GM12878 (cell line): ENCODE data around the gene CNOT11.
"Not testable (repeated sequence)": the region's sequence is repeated elsewhere in the genome, so short reads cannot be mapped to it uniquely, and the experiment has no call there.

Experiments
- BACH1 ChIP-seq: fragments of 450-650 bp; IDR thresholded peaks from 2 replicates; pipeline ENCODE4 v1.6.1; 2017; ENCODE audit warnings: mild to moderate bottlenecking, borderline replicate concordance
- CBFB ChIP-seq: IDR thresholded peaks from 2 replicates; pipeline ENCODE4 v1.6.1; 2016; ENCODE audit warnings: antibody characterized with exemption, low read depth
- CREB1 ChIP-seq: IDR thresholded peaks from 2 replicates; pipeline ENCODE4 v1.6.1; 2012; ENCODE audit warnings: low read depth, mild to moderate bottlenecking, inconsistent platforms
- EED ChIP-seq: sonication (generic); IDR thresholded peaks from 2 replicates; pipeline ENCODE4 v1.6.1; 2016; ENCODE audit warnings: antibody characterized with exemption, low read depth
- HDAC6 ChIP-seq: fragments of 200-600 bp; sonication (generic); IDR thresholded peaks from one replicate; pipeline ENCODE4 v1.8.0; 2017; ENCODE audit warnings: antibody characterized with exemption; ENCODE audit not compliant: unreplicated experiment
- MTA2 ChIP-seq: fragments of 450-650 bp; IDR thresholded peaks from 2 replicates; pipeline ENCODE4 v1.6.1; 2016; ENCODE audit warnings: low read depth, mild to moderate bottlenecking, moderate library complexity
- NFYB ChIP-seq: IDR thresholded peaks from 2 replicates; pipeline ENCODE4 v1.6.1; 2011; ENCODE audit warnings: low read depth, mild to moderate bottlenecking, low read length, improper control_type of control experiment, moderate library complexity; ENCODE audit not compliant: insufficient read depth
- PML ChIP-seq: IDR thresholded peaks from 2 replicates; pipeline ENCODE4 v1.6.1; 2012; ENCODE audit warnings: low read length, inconsistent platforms
- POLR2A ChIP-seq: IDR thresholded peaks from 2 replicates; pipeline ENCODE4 v1.6.1; 2011; ENCODE audit warnings: low read depth, mild to moderate bottlenecking, low read length
- POLR2AphosphoS5 ChIP-seq: IDR thresholded peaks from 2 replicates; pipeline ENCODE4 v1.6.1; 2011; ENCODE audit warnings: mild to moderate bottlenecking, low read length, inconsistent platforms
- TAF1 ChIP-seq: IDR thresholded peaks from 2 replicates; pipeline ENCODE4 v1.6.1; 2011; ENCODE audit warnings: mild to moderate bottlenecking, low read depth, low read length, borderline replicate concordance
- TCF3 ChIP-seq: IDR thresholded peaks from 2 replicates; pipeline ENCODE4 v1.6.1; 2012; ENCODE audit warnings: low read depth, mild to moderate bottlenecking, low read length, borderline replicate concordance; ENCODE audit not compliant: insufficient read depth
- TF ChIP-seq, protein P1 (sequence below), 3 experiments: IDR thresholded peaks in 2 of 3; conservative IDR thresholded peaks in 1 of 3; 2 replicates each; pipeline ENCODE4 v1.5.1; 2011; ENCODE audit warnings: low read depth in 3 of 3, low read length in 3 of 3, mild to moderate bottlenecking in 3 of 3, control low read depth in 2 of 3, moderate library complexity in 2 of 3, inconsistent platforms in 1 of 3, mixed read lengths in 1 of 3; ENCODE audit not compliant: control insufficient read depth in 2 of 3, insufficient read depth in 1 of 3; ENCODE audit errors: extremely low read depth in 1 of 3
- TF ChIP-seq, protein P2 (sequence below): fragments of 450-650 bp; IDR thresholded peaks from 2 replicates; pipeline ENCODE4 v1.6.1; 2017; ENCODE audit warnings: antibody characterized with exemption, mild to moderate bottlenecking, moderate library complexity

DNA sequence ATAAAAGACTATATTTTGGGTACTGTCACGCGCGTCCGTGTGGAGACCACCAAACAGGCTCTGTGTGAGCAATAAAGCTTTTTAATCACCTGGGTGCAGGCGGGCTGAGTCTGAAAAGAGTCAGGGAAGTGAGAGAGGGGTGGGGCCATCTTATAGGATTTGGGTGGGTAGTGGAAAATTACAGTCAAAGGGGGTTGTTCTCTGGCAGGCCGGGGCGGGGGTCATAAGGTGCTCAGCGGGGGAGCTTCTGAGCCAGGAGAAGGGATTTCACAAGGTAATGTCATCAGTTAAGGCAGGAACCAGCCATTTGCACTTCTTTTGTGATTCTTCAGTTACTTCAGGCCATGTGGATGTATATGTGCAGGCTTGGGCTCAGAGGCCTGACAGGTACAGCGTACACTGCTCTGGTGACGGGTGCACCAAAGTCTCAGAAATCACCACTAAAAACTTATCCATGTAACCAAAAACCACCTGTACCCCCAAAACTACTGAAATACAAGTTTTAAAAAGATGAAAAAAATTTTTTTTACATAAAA lies 1.4 kb upstream of the CNOT11 start:
- TF ChIP-seq NFYB, MTA2, BACH1, POLR2A, TCF3, POLR2AphosphoS5, TAF1, HDAC6, EED, CBFB, PML, CREB1: not testable (repeated sequence)
- TF ChIP-seq, protein P1, sequence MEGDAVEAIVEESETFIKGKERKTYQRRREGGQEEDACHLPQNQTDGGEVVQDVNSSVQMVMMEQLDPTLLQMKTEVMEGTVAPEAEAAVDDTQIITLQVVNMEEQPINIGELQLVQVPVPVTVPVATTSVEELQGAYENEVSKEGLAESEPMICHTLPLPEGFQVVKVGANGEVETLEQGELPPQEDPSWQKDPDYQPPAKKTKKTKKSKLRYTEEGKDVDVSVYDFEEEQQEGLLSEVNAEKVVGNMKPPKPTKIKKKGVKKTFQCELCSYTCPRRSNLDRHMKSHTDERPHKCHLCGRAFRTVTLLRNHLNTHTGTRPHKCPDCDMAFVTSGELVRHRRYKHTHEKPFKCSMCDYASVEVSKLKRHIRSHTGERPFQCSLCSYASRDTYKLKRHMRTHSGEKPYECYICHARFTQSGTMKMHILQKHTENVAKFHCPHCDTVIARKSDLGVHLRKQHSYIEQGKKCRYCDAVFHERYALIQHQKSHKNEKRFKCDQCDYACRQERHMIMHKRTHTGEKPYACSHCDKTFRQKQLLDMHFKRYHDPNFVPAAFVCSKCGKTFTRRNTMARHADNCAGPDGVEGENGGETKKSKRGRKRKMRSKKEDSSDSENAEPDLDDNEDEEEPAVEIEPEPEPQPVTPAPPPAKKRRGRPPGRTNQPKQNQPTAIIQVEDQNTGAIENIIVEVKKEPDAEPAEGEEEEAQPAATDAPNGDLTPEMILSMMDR (IDR thresholded peaks at IDR 0.05 in 2 of 3, conservative IDR thresholded peaks at IDR 0.05 in 1 of 3; ENCODE audit: control insufficient read depth in 2 of 3, extremely low read depth in 1 of 3, insufficient read depth in 1 of 3, low read depth in 3 of 3, low read length in 3 of 3), result not testable (repeated sequence)
- TF ChIP-seq, protein P2, sequence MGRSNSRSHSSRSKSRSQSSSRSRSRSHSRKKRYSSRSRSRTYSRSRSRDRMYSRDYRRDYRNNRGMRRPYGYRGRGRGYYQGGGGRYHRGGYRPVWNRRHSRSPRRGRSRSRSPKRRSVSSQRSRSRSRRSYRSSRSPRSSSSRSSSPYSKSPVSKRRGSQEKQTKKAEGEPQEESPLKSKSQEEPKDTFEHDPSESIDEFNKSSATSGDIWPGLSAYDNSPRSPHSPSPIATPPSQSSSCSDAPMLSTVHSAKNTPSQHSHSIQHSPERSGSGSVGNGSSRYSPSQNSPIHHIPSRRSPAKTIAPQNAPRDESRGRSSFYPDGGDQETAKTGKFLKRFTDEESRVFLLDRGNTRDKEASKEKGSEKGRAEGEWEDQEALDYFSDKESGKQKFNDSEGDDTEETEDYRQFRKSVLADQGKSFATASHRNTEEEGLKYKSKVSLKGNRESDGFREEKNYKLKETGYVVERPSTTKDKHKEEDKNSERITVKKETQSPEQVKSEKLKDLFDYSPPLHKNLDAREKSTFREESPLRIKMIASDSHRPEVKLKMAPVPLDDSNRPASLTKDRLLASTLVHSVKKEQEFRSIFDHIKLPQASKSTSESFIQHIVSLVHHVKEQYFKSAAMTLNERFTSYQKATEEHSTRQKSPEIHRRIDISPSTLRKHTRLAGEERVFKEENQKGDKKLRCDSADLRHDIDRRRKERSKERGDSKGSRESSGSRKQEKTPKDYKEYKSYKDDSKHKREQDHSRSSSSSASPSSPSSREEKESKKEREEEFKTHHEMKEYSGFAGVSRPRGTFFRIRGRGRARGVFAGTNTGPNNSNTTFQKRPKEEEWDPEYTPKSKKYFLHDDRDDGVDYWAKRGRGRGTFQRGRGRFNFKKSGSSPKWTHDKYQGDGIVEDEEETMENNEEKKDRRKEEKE, result not testable (repeated sequence)
